ENCODE measurements around the gene ATP2C2. TPM values are rescaled to one million over a fixed set of nuclear protein-coding genes. Genes with fewer than 3 reads are reported as not detected.

ATP2C2 gene
- total RNA-seq, 1 experiment from 2014 or later, result 20.3 TPM

DNA sequence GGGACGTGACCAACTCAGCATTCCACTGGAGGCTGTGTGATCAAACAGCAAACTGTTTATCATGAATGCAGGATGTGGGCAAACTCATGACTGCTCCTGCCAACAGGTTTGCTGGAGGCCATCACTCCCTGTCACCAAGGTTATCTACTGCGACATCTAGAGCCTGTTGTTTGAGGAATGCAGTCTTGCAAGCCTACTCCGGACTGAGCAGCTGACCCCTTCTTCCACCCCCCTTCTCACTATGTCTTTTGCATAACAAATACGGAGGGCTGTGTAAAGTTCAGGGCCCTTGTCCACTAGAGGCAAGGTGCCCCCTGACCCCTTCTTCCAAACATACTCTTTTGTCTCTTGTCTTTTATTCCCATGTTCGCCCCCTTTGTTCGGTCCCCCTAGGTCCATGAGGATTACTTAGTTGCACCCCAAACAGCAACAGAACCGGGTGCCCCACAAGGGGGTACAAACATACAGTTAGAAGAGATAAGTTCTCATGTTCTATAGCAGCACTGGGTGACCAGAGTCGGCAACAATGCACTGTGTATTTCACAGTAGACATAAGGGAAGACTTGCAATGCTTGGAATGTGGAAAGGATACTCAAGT lies 107.4 kb downstream of the ATP2C2 start (continued):
- TF ChIP-seq, protein P1, sequence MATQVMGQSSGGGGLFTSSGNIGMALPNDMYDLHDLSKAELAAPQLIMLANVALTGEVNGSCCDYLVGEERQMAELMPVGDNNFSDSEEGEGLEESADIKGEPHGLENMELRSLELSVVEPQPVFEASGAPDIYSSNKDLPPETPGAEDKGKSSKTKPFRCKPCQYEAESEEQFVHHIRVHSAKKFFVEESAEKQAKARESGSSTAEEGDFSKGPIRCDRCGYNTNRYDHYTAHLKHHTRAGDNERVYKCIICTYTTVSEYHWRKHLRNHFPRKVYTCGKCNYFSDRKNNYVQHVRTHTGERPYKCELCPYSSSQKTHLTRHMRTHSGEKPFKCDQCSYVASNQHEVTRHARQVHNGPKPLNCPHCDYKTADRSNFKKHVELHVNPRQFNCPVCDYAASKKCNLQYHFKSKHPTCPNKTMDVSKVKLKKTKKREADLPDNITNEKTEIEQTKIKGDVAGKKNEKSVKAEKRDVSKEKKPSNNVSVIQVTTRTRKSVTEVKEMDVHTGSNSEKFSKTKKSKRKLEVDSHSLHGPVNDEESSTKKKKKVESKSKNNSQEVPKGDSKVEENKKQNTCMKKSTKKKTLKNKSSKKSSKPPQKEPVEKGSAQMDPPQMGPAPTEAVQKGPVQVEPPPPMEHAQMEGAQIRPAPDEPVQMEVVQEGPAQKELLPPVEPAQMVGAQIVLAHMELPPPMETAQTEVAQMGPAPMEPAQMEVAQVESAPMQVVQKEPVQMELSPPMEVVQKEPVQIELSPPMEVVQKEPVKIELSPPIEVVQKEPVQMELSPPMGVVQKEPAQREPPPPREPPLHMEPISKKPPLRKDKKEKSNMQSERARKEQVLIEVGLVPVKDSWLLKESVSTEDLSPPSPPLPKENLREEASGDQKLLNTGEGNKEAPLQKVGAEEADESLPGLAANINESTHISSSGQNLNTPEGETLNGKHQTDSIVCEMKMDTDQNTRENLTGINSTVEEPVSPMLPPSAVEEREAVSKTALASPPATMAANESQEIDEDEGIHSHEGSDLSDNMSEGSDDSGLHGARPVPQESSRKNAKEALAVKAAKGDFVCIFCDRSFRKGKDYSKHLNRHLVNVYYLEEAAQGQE (IDR thresholded peaks at IDR 0.05; ENCODE audit: low read depth), result no peak
- TF ChIP-seq CEBPB (IDR thresholded peaks at IDR 0.05; ENCODE audit: low read depth) (no peak), SIN3A (IDR thresholded peaks at IDR 0.05; ENCODE audit: low read depth) (no peak), ELF1 (IDR thresholded peaks at IDR 0.05; ENCODE audit: borderline replicate concordance, low read depth) (no peak), ZFX (IDR thresholded peaks at IDR 0.05) (no peak)
- TF ChIP-seq, protein P2, sequence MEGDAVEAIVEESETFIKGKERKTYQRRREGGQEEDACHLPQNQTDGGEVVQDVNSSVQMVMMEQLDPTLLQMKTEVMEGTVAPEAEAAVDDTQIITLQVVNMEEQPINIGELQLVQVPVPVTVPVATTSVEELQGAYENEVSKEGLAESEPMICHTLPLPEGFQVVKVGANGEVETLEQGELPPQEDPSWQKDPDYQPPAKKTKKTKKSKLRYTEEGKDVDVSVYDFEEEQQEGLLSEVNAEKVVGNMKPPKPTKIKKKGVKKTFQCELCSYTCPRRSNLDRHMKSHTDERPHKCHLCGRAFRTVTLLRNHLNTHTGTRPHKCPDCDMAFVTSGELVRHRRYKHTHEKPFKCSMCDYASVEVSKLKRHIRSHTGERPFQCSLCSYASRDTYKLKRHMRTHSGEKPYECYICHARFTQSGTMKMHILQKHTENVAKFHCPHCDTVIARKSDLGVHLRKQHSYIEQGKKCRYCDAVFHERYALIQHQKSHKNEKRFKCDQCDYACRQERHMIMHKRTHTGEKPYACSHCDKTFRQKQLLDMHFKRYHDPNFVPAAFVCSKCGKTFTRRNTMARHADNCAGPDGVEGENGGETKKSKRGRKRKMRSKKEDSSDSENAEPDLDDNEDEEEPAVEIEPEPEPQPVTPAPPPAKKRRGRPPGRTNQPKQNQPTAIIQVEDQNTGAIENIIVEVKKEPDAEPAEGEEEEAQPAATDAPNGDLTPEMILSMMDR (IDR thresholded peaks at IDR 0.05 in 2 of 3, conservative IDR thresholded peaks at IDR 0.05 in 1 of 3; ENCODE audit: borderline replicate concordance in 1 of 3, insufficient read depth in 1 of 3, low read depth in 2 of 3, low read length in 2 of 3), result no peak
- TF ChIP-seq, protein P3, sequence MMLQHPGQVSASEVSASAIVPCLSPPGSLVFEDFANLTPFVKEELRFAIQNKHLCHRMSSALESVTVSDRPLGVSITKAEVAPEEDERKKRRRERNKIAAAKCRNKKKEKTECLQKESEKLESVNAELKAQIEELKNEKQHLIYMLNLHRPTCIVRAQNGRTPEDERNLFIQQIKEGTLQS (IDR thresholded peaks at IDR 0.05), result no peak
- TF ChIP-seq, protein P4, sequence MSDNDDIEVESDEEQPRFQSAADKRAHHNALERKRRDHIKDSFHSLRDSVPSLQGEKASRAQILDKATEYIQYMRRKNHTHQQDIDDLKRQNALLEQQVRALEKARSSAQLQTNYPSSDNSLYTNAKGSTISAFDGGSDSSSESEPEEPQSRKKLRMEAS (IDR thresholded peaks at IDR 0.05), result no peak

Data from HCT116 (cell line).